ENCODE results near the gene RHO. TPM values are rescaled to one million over a fixed set of nuclear protein-coding genes. Genes with fewer than 3 reads are reported as not detected.

The RHO gene
- total RNA-seq, 2 experiments from 2014 or later = not detected

GRCh38 chr3:129525341-129525968 is 3.0 kb upstream of the RHO start:
- TF ChIP-seq CTCF (IDR thresholded peaks at IDR 0.05) = no peak
- H3K4me1 Mint-ChIP-seq (ENCODE audit: low read depth) = no peaks in the 10 kb centered on the region
- ATAC-seq (peak; percentile 74), DNase-seq (peak; percentile 7)
- H3K27me3 Mint-ChIP-seq = no peaks in the 10 kb centered on the region
- intact Hi-C loops (cut with micrococcal nuclease) = no loop called here
- no peaks in the 10 kb centered on the region for H3K9me3 Mint-ChIP-seq
- no peak overlapping the region for H3K27ac Mint-ChIP-seq
- no peaks in the 10 kb centered on the region for H3K36me3 Mint-ChIP-seq (ENCODE audit: low read depth)
- no peak overlapping the region for H3K4me3 Mint-ChIP-seq
- POLR2A ChIA-PET = no interaction called here
- CTCF ChIA-PET = interaction anchor here (1.0 kb wide), 1 partner anchor 102 kb away, joined by 4 read pairs; no protein-coding TSS in a partner anchor

GRCh38 chr3:129526121-129526900 is 2.1 kb upstream of the RHO start:
- H3K4me1 Mint-ChIP-seq (ENCODE audit: low read depth) = no peaks in the 10 kb centered on the region
- no peaks in the 10 kb centered on the region for H3K36me3 Mint-ChIP-seq (ENCODE audit: low read depth)
- H3K4me3 Mint-ChIP-seq = no peak overlapping the region
- DNase-seq (no peak), ATAC-seq (no peak)
- H3K9me3 Mint-ChIP-seq = no peaks in the 10 kb centered on the region
- intact Hi-C loops (cut with micrococcal nuclease) = no loop called here
- no peak for TF ChIP-seq CTCF (IDR thresholded peaks at IDR 0.05)
- H3K27me3 Mint-ChIP-seq = no peaks in the 10 kb centered on the region
- no peak overlapping the region for H3K27ac Mint-ChIP-seq
- ChIA-PET CTCF (no interaction called here), POLR2A (no interaction called here)

GRCh38 chr3:129527262-129527661 is 1.2 kb upstream of the RHO start:
- Mint-ChIP-seq H3K36me3 (ENCODE audit: low read depth) (no peaks in the 10 kb centered on the region), H3K27ac (no peak overlapping the region), H3K27me3 (no peaks in the 10 kb centered on the region), H3K4me3 (no peak overlapping the region), H3K4me1 (ENCODE audit: low read depth) (no peaks in the 10 kb centered on the region), H3K9me3 (no peaks in the 10 kb centered on the region)
- ATAC-seq = no peak
- CTCF ChIA-PET = no interaction called here
- DNase-seq = no peak
- no peak for TF ChIP-seq CTCF (IDR thresholded peaks at IDR 0.05)
- intact Hi-C loops (cut with micrococcal nuclease) = no loop called here
- POLR2A ChIA-PET = no interaction called here

GRCh38 chr3:129529436-129530210 is 1.2 kb downstream of the RHO start:
- intact Hi-C loops (cut with micrococcal nuclease) = no loop called here
- Mint-ChIP-seq H3K36me3 (ENCODE audit: low read depth) (no peaks in the 10 kb centered on the region), H3K4me3 (no peak overlapping the region), H3K27me3 (no peaks in the 10 kb centered on the region), H3K9me3 (no peaks in the 10 kb centered on the region), H3K27ac (no peak overlapping the region), H3K4me1 (ENCODE audit: low read depth) (no peaks in the 10 kb centered on the region)
- ChIA-PET POLR2A (interaction anchor here (1.0 kb wide), 1 partner anchor 11 kb away, joined by 3 read pairs; no protein-coding TSS in a partner anchor), CTCF (no interaction called here)
- no peak for TF ChIP-seq CTCF (IDR thresholded peaks at IDR 0.05)
- ATAC-seq (no peak), DNase-seq (no peak)

All from activated CD8-positive, alpha-beta T cell treated with anti-CD3 and anti-CD28 coated beads for 36 hours (primary cell).